ENCODE measurements around the gene THTPA. TPM values are rescaled to one million over a fixed set of nuclear protein-coding genes. Genes with fewer than 3 reads are reported as not detected.
A peak's percentile ranks its signal among the peaks of the same experiment; 100 is the strongest.

THTPA gene
- total RNA-seq, 1 donor from 2014 or later, result 19.3 TPM

- H3K27me3 Mint-ChIP-seq (ENCODE audit: unreplicated experiment), result peaks cover 28% of the 10 kb centered on the region
- DNase-seq, result no peak
- H3K36me3 Mint-ChIP-seq (ENCODE audit: unreplicated experiment), result peaks cover 9% of the 10 kb centered on the region
- H3K27ac Mint-ChIP-seq (ENCODE audit: unreplicated experiment), result no peak overlapping the region
- peak overlapping the region; percentile 10 for H3K4me3 Mint-ChIP-seq (ENCODE audit: unreplicated experiment)
- TF ChIP-seq CTCF (IDR thresholded peaks at IDR 0.05; ENCODE audit: partially characterized antibody, unreplicated experiment), result no peak
- peaks cover 22% of the 10 kb centered on the region for H3K4me1 Mint-ChIP-seq (ENCODE audit: low read depth, unreplicated experiment)
- peaks cover 9% of the 10 kb centered on the region for H3K9me3 Mint-ChIP-seq (ENCODE audit: unreplicated experiment)
Observed at GRCh38 chr14:23572524-23572828, 16.4 kb downstream of the THTPA start.

GRCh38 chr14:23572836-23573235 is 16.8 kb downstream of the THTPA start:
- Mint-ChIP-seq H3K27ac (ENCODE audit: unreplicated experiment) (no peak overlapping the region), H3K27me3 (ENCODE audit: unreplicated experiment) (peaks cover 25% of the 10 kb centered on the region), H3K9me3 (ENCODE audit: unreplicated experiment) (peaks cover 8% of the 10 kb centered on the region), H3K4me3 (ENCODE audit: unreplicated experiment) (peak overlapping the region; percentile 10), H3K4me1 (ENCODE audit: low read depth, unreplicated experiment) (peaks cover 22% of the 10 kb centered on the region), H3K36me3 (ENCODE audit: unreplicated experiment) (peaks cover 9% of the 10 kb centered on the region)
- no peak for DNase-seq
- TF ChIP-seq CTCF (IDR thresholded peaks at IDR 0.05; ENCODE audit: partially characterized antibody, unreplicated experiment), result no peak

DNA sequence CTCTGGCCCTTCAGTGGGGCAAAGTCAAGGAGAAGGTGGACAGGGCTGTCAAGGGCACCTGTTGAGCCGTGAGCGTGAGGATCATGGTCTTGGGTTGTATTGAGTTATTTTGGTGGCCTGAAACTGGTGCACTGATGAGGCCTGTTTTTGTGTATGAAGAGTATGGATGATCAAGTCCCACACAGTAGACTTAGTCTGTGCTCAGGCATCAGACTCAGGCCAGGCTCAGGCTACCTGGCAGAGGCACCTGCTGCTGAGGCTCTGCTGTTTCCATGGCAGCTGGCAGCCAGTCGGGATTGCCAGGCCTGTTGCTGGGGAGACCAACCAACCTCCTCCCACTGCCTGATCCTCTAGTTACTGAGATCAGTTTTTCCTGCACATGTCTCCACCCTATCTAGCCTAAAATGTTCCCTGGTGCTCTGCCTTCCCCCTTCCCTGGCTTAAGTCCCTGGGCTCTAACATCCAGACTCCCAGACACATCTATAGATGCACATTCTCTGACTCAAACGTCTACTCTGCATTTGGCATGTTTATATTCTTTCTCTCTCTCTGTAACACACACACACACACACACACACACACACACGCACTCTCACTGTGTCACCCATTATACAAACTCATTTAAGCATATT is 17.4 kb downstream of the THTPA start:
- Mint-ChIP-seq H3K4me1 (ENCODE audit: low read depth, unreplicated experiment) (peaks cover 17% of the 10 kb centered on the region), H3K27ac (ENCODE audit: unreplicated experiment) (peak overlapping the region; percentile 53), H3K36me3 (ENCODE audit: unreplicated experiment) (peaks cover 9% of the 10 kb centered on the region), H3K4me3 (ENCODE audit: unreplicated experiment) (no peak overlapping the region), H3K27me3 (ENCODE audit: unreplicated experiment) (peaks cover 26% of the 10 kb centered on the region), H3K9me3 (ENCODE audit: unreplicated experiment) (peaks cover 6% of the 10 kb centered on the region)
- TF ChIP-seq CTCF (IDR thresholded peaks at IDR 0.05; ENCODE audit: partially characterized antibody, unreplicated experiment), result no peak
- DNase-seq, result no peak

DNA sequence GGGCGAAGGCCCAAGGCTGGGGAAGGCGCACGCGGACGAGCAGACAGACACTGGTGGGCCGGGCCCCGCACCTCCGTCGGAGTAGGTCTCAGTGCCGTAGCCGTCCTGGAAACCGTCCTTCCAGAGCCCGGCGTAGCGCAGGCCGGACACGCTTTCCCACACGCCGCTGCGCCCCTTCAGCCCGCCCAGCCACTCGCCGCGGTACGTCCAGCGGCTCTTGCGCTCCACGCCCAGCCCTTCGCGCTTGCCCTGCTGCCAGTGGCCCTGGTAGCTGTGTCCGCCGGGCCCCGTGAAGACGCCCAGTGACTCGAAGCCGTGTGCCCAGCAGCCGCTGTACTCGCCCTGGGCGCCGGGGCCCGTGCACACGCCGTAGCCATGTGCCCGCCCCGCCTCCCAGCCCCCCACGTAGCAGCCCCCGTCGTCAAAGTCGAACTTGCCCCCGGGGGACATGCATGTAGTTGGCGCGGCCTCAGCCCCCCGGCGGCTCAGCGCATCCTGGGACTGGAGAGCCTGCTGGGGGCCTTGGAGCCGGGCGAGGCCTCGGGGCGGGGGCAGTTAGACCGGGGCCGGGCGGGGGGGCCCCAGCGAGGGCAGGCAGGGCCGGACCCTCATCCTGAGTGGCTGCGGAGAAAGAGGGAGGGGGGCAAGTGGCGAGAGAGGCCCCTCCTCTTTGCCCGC is 21.1 kb downstream of the THTPA start:
- H3K4me3 Mint-ChIP-seq (ENCODE audit: unreplicated experiment), result peak overlapping the region; percentile 85
- peak; percentile 75 for DNase-seq
- H3K27ac Mint-ChIP-seq (ENCODE audit: unreplicated experiment), result peak overlapping the region; percentile 59
- H3K9me3 Mint-ChIP-seq (ENCODE audit: unreplicated experiment), result peaks cover 8% of the 10 kb centered on the region
- peaks cover 27% of the 10 kb centered on the region for H3K27me3 Mint-ChIP-seq (ENCODE audit: unreplicated experiment)
- H3K36me3 Mint-ChIP-seq (ENCODE audit: unreplicated experiment), result peaks cover 5% of the 10 kb centered on the region
- TF ChIP-seq CTCF (IDR thresholded peaks at IDR 0.05; ENCODE audit: partially characterized antibody, unreplicated experiment), result no peak
- H3K4me1 Mint-ChIP-seq (ENCODE audit: low read depth, unreplicated experiment), result peaks cover 6% of the 10 kb centered on the region

DNA sequence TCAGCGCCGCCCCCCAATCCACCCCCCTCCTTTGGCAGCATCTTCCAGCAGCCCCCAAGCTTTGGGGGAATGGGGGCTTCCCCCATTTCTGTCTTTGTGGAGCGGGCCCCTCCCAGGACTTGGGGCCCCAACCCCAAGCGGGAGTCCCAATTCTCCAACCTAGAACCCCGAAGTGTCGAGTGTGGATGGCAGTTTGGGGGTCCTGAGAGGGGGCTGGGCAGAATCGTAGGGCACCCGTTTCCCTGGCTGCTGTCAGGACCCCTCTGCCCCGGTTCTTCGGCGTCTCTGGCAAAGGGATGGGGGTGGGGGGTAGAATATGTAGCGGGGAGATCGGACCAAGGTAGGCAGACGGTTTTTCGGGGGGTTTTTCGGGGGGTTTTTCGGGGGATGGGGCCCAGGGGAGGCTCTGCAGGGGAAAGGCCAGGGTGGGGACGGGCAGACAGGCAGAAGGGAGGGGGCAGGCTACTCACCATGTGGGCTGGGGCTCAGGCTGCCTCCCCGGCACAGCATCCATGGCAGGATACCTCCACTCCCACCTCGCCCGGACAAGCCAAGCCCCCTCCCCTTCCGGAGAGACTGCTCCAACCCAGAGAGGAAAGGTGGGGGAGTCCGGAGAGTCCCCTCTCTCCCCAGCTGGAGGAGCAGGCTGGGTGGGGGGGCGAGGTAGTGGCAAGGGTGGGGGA is 21.8 kb downstream of the THTPA start:
- Mint-ChIP-seq H3K27ac (ENCODE audit: unreplicated experiment) (peak overlapping the region; percentile 91), H3K4me3 (ENCODE audit: unreplicated experiment) (peak overlapping the region; percentile 88), H3K4me1 (ENCODE audit: low read depth, unreplicated experiment) (peaks cover 6% of the 10 kb centered on the region), H3K27me3 (ENCODE audit: unreplicated experiment) (peaks cover 23% of the 10 kb centered on the region), H3K36me3 (ENCODE audit: unreplicated experiment) (peaks cover 5% of the 10 kb centered on the region), H3K9me3 (ENCODE audit: unreplicated experiment) (peaks cover 8% of the 10 kb centered on the region)
- DNase-seq, result peak; percentile 61
- TF ChIP-seq CTCF (IDR thresholded peaks at IDR 0.05; ENCODE audit: partially characterized antibody, unreplicated experiment), result no peak

Data from glutamatergic neuron (in vitro differentiated cells).